GM23338 (cell line): Measurements from ENCODE around the gene HDC.

Experiments used
- EZH2 ChIP-seq: fragments of 200-600 bp; sonication (generic); IDR thresholded peaks from one replicate; pipeline ENCODE4 v1.8.0; 2017; ENCODE audit warnings: antibody characterized with exemption, mild to moderate bottlenecking, low read depth; ENCODE audit not compliant: unreplicated experiment
- POLR2AphosphoS5 ChIP-seq: IDR thresholded peaks from 2 replicates; pipeline ENCODE4 v1.6.1; 2016; ENCODE audit warnings: antibody characterized with exemption, low read depth
- ZNF331 ChIP-seq: fragments of 250-450 bp; sonication (Bioruptor Pico); IDR thresholded peaks from 2 replicates; pipeline ENCODE4 v1.5.0; 2020; ENCODE audit warnings: low read depth, mild to moderate bottlenecking, moderate library complexity
- TF ChIP-seq, protein P1 (sequence below), 2 experiments: fragments of 200-600 bp in 1 of 2; sonication (generic) in 1 of 2; conservative IDR thresholded peaks; 2 replicates each; pipeline versions ENCODE4 v1.5.1 to v1.6.1; 2016 to 2017; ENCODE audit warnings: antibody characterized with exemption in 2 of 2, low read depth in 2 of 2, mild to moderate bottlenecking in 2 of 2, moderate library complexity in 1 of 2

DNA sequence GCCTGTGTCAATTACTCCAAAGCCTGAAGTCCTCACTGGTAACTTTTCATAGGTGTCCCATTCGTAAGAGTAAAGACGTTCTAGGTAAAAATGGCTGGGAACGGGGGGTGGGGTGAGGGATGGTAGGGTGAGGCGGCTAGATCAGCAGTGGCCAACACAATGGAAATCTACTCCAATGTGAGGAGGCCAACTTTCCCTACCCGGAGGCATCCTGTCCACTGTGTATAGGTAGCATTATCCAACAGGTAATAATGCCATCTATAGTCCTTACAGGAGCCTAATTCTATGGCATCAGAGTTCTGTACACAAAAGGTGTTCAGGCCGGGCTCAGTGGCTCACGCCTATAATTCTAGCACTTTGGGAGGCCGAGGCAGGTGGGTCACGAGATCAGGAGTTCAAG, 29.1 kb downstream of the HDC start:
- TF ChIP-seq, protein P1, sequence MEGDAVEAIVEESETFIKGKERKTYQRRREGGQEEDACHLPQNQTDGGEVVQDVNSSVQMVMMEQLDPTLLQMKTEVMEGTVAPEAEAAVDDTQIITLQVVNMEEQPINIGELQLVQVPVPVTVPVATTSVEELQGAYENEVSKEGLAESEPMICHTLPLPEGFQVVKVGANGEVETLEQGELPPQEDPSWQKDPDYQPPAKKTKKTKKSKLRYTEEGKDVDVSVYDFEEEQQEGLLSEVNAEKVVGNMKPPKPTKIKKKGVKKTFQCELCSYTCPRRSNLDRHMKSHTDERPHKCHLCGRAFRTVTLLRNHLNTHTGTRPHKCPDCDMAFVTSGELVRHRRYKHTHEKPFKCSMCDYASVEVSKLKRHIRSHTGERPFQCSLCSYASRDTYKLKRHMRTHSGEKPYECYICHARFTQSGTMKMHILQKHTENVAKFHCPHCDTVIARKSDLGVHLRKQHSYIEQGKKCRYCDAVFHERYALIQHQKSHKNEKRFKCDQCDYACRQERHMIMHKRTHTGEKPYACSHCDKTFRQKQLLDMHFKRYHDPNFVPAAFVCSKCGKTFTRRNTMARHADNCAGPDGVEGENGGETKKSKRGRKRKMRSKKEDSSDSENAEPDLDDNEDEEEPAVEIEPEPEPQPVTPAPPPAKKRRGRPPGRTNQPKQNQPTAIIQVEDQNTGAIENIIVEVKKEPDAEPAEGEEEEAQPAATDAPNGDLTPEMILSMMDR (conservative IDR thresholded peaks at IDR 0.05; ENCODE audit: low read depth in 2 of 2) = no peak
- TF ChIP-seq POLR2AphosphoS5 = no peak
- no peak for TF ChIP-seq EZH2
- no peak for TF ChIP-seq ZNF331
